ENCODE measurements around the gene KCNQ5. TPM values are rescaled to one million over a fixed set of nuclear protein-coding genes. Genes with fewer than 3 reads are reported as not detected.

KCNQ5 gene
- total RNA-seq, 1 donor from 2014 or later = not detected

GRCh38 chr6:73116330-73116729 is 494.5 kb downstream of the KCNQ5 start:
- H3K4me1 Mint-ChIP-seq = peaks cover 4% of the 10 kb centered on the region
- Histone ChIP-seq H3K79me2 (ENCODE audit: low read depth) (no peaks in the 10 kb centered on the region), H3K27me3 (no peaks in the 10 kb centered on the region)

GRCh38 chr6:73121421-73121993 is 499.6 kb downstream of the KCNQ5 start:
- Histone ChIP-seq H4K20me1 (ENCODE audit: low read depth) (no peaks in the 10 kb centered on the region), H3K4me2 (no peak overlapping the region), H3K9me3 (ENCODE audit: low read depth) (no peaks in the 10 kb centered on the region), H3K27ac (no peak overlapping the region), H3K36me3 (no peaks in the 10 kb centered on the region), H3K79me2 (ENCODE audit: low read depth) (no peaks in the 10 kb centered on the region), H3K27me3 (no peaks in the 10 kb centered on the region), H3K9ac (no peak overlapping the region), H3K4me3 (no peak overlapping the region), H2AFZ (replicated peaks) (no peak overlapping the region), H3K4me1 (no peaks in the 10 kb centered on the region), H3F3A (ENCODE audit: low read depth) (no peaks in the 10 kb centered on the region)
- no peaks in the 10 kb centered on the region for H3K27me3 Mint-ChIP-seq (ENCODE audit: insufficient read depth, low read depth)
- no peak overlapping the region for H3K27ac Mint-ChIP-seq
- TF ChIP-seq EZH2 (IDR thresholded peaks at IDR 0.05) (no peak), CTCF (IDR thresholded peaks at IDR 0.05) (no peak), EZH2phosphoT487 (IDR thresholded peaks at IDR 0.05) (no peak)
- no peaks in the 10 kb centered on the region for H3K36me3 Mint-ChIP-seq
- no peak for DNase-seq (ENCODE audit: low spot score)
- peaks cover 6% of the 10 kb centered on the region for H3K4me1 Mint-ChIP-seq
- H3K4me3 Mint-ChIP-seq = no peak overlapping the region
- no peaks in the 10 kb centered on the region for H3K9me3 Mint-ChIP-seq

More at GRCh38 chr6:73116330-73116729, 494.5 kb downstream of the KCNQ5 start:
- no peaks in the 10 kb centered on the region for H3K27me3 Mint-ChIP-seq (ENCODE audit: insufficient read depth, low read depth)
- H3K9me3 Mint-ChIP-seq = no peaks in the 10 kb centered on the region
- H3K4me2 ChIP-seq = no peak overlapping the region
- H3K9ac ChIP-seq = no peak overlapping the region
- TF ChIP-seq CTCF (IDR thresholded peaks at IDR 0.05) = no peak
- TF ChIP-seq EZH2 (IDR thresholded peaks at IDR 0.05) = no peak
- no peak overlapping the region for H3K27ac ChIP-seq
- no peaks in the 10 kb centered on the region for H4K20me1 ChIP-seq (ENCODE audit: low read depth)
- no peak for DNase-seq (ENCODE audit: low spot score)
- no peak overlapping the region for H3K27ac Mint-ChIP-seq
- H3K36me3 Mint-ChIP-seq = no peaks in the 10 kb centered on the region
- no peak overlapping the region for H3K4me3 ChIP-seq
- H3K4me1 ChIP-seq = no peaks in the 10 kb centered on the region
- H3K4me3 Mint-ChIP-seq = no peak overlapping the region
- H2AFZ ChIP-seq (replicated peaks) = no peak overlapping the region
- H3K9me3 ChIP-seq (ENCODE audit: low read depth) = no peaks in the 10 kb centered on the region
- no peaks in the 10 kb centered on the region for H3F3A ChIP-seq (ENCODE audit: low read depth)
- H3K36me3 ChIP-seq = no peaks in the 10 kb centered on the region

GRCh38 chr6:73123632-73124329 is 501.9 kb downstream of the KCNQ5 start:
- no peaks in the 10 kb centered on the region for H3K27me3 Mint-ChIP-seq (ENCODE audit: insufficient read depth, low read depth)
- no peaks in the 10 kb centered on the region for H3F3A ChIP-seq (ENCODE audit: low read depth)
- no peaks in the 10 kb centered on the region for H3K4me1 ChIP-seq
- H3K4me3 Mint-ChIP-seq = no peak overlapping the region
- no peaks in the 10 kb centered on the region for H3K36me3 Mint-ChIP-seq
- peaks cover 6% of the 10 kb centered on the region for H3K4me1 Mint-ChIP-seq
- TF ChIP-seq EZH2 (IDR thresholded peaks at IDR 0.05) (no peak), EZH2phosphoT487 (IDR thresholded peaks at IDR 0.05) (no peak)
- H3K9me3 Mint-ChIP-seq = no peaks in the 10 kb centered on the region
- H3K9ac ChIP-seq = no peak overlapping the region
- DNase-seq (ENCODE audit: low spot score) = no peak
- no peaks in the 10 kb centered on the region for H3K9me3 ChIP-seq (ENCODE audit: low read depth)
- no peaks in the 10 kb centered on the region for H3K36me3 ChIP-seq
- H4K20me1 ChIP-seq (ENCODE audit: low read depth) = no peaks in the 10 kb centered on the region
- H3K4me2 ChIP-seq = no peak overlapping the region
- no peak overlapping the region for H3K4me3 ChIP-seq
- no peak overlapping the region for H3K27ac Mint-ChIP-seq
- no peak overlapping the region for H2AFZ ChIP-seq (replicated peaks)
- H3K27ac ChIP-seq = no peak overlapping the region
- H3K79me2 ChIP-seq (ENCODE audit: low read depth) = no peaks in the 10 kb centered on the region
- no peaks in the 10 kb centered on the region for H3K27me3 ChIP-seq
